GM18867 (cell line): ENCODE measurements around the gene TBL1X.
A peak's percentile ranks its signal among the peaks of the same experiment; 100 is the strongest.

Experiments
- ATAC-seq: cut with Tn5 transposase; IDR thresholded peaks from one replicate; pipeline ENCODE4 v1.9.1; 2021; ENCODE audit warnings: mild to moderate bottlenecking, moderate library complexity; ENCODE audit not compliant: unreplicated experiment

TBL1X gene

DNA sequence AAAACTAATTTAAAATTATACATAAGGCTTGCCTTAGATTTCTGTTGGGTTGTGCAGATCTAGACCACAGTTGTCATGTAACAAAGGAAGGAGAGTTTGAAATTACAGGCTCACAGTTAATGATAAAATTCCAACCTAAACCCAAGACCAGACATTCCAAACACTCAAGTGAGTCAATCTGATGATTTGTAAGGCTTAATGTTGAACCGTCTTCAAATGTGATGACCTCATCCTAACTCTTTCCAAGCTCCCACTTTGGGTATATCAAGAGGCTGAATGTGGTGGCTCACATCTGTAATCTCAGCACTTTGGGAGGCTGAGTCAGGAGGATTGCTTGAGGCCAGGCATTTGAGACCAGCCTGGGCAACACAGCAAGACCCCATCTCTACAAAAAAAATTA, 149.2 kb downstream of the TBL1X start:
- ATAC-seq, result no peak

DNA sequence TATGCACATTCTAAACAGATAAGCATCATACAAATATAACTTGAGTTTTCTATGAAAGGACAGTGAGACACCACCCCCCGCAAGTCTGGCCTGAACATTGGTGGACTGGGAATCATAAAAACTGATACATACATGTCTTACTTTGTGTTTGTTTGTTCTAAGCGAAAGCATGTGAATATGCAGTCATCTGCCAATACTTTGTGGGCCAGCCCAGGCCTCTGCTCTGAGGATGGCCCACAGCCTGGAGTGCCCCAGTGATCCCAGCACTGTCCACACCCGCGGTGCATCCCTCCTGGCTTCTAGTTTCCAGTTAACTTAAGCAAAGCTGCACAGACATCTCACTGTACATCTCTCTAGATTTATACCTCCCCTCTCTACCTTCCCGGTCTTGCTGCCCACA, 154.3 kb downstream of the TBL1X start:
- ATAC-seq, result no peak

DNA sequence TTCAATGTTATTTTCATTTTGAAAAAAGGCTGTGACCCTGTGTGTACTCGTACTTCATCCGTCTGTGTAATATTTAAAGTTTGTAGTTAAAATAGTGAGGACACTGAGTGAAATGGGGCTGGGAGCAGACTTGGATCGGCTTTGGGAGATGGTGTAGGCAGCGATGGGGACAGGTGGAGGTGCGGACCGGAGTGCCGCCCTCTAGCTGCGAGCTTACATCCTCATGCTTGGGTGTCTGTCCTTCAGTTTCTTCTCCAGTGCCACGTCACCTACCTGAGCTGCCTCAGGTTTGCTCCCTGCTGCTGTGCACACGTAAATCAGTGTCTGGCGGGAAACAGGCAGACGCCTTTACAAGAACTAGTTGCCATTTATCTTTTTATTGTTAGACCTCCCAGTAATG, 154.7 kb downstream of the TBL1X start:
- no peak for ATAC-seq

DNA sequence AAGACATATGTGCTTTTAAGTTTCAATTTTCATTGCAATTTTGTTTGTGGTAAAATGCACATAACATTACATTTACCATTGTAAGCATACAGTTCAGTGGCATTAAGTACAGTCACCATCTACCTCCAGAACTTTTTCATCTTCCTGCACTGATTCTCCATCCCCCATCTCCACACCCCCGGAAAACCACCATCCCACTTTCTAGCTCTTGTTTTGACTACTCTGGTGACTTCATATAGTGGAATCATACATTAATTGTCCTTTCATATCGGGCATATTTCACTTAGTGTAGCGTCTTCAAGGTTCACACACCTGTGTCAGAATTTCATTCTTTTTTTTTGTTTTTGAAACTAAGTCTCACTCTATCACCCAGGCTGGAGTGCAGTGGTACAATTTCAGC, 157.3 kb downstream of the TBL1X start:
- ATAC-seq, result no peak

DNA sequence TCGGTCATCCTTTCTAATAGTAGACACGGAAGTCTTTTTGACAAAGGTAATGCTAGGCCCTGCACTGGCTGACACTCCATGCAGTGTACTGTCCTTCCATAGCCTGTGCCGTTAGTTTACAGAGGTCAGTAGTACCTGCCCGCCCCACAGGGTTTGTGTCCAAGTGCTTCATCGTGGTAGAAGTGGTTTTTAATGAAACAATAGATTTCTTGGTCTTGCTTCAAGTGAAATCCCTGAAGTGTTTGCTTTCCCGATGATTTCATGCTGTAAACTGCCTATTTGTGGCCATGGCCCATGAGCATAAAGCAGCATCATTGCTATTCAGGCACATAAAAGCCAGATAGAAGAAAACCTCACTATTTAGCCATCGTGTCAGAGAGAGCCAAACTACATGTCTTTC, 161.5 kb downstream of the TBL1X start:
- no peak for ATAC-seq

DNA sequence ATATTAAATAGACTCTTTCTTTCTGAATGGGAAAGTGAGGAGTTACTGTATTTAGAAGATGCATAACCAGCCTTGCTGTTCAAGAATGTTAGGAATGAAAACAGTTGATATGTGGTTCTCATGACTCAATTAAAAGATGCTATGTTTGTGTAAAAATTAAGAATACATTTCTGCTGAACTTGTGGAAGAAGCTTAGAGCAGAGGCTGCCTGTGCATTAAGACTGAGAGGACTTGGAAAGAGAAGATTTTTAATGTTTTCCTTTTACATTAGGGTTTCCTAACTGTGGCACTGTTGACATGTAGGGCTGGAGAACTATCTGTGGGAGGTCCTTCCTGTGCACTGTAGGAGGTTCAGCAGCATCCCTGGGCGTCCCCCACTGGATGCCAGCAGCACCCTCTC, 163.1 kb downstream of the TBL1X start:
- no peak for ATAC-seq

DNA sequence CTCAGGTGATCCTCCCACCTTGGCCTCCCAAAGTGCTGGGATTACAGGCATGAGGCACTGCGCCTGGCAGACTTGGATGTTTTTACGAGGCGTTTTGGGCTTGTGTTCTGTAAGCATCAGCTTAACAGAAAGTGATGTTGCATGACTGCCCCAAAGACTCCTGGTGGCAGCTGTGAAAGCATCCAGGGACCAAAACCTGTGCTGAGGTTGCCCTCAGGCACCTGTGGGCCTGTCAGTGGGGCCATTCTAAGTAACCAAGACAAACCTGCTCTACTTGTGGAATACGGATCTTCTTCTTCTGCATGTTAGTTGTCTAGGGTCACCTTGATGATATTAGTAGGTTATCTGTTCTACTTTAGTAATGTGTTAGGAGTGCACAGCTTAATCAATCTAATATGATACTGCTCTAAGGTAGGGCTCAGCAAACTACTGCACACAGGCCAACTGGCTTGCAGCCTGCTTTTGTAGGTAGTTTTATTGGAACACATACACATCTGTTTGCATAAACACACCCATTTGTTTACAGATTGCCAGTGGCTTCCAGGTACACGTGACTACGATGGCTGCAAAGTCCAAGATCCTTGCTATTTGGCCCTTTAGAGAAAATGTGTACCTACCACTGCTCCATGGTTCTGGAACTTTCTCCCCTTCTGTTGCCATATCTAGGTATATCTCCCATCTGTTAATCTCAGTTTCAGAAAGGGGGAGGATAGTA, 164.1 kb downstream of the TBL1X start:
- no peak for ATAC-seq

DNA sequence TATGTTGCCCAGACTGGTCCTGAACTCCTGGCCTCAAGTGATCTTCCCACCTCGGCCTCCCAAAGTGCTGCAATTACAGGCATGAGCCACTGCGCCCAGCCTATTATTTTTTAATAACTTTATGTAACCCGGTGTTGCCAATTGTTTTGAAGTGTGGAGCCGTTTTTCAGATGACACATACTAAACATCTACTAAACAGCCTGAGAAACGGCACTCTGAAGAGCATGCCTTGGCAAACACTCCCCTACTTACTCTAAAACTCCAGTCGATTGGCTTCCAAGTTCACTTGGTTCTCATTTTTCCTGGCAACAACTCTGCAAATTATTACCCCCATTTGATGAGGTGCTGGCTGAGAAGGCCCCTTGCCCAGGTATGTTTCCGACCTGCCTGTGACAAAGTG, 169.7 kb downstream of the TBL1X start:
- no peak for ATAC-seq

DNA sequence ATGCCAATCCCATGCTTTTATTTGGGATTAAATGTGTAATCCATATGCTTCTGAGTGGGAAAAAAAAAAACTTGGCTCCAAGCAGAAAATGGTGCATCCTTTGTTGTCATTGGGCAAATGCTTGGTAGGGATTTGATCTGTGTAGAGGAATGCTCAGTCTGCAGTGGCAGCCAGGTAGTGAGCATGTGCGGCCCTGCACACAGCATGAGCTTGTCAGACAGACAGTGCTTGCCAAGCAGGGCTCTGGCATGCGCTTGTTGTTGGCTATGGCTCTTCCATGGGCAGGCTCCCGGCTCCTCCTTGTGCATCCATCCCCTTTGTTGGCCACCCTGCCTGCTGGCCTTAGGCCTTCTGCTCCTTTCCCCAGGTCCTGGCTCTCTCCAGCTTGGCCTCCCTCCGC, 170.5 kb downstream of the TBL1X start:
- ATAC-seq, result no peak

DNA sequence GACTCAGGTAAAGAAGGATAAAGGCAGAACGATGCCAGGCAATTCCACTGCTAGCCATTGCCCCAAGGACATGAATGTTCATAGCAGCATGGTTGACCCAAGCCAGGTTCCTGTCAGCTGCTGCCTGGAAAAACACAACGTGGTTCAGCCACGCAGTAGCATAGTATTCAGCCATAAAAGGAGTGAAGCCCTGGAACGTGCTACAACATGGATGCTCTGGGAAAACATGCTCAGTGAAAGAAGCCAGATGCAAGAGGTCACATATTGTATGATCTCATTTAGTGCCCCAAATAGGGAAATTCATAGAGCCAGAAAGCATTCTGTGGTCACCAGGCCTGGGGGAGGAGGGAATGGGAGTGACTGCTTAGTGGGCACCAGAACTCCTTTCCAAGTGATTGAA, 170.9 kb downstream of the TBL1X start:
- ATAC-seq, result no peak

DNA sequence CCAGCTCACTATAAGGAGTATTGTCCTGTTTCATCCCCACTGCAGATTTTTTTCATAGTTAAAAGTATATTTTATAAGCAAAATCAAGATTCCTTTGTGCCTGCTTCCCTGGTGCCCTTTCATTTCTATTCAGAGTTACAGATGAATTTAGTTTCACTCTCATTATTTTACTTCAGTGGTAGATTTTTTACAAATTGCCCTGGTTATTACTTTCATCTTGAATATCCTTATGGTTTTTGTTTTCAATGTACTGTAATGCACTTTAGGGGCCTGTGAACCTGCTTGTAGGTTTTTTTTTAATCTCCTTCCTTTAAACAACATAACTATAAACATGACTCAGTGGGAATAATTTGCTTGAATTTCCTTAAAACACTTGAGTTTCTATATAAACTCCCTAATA, 174.0 kb downstream of the TBL1X start:
- ATAC-seq, result no peak

DNA sequence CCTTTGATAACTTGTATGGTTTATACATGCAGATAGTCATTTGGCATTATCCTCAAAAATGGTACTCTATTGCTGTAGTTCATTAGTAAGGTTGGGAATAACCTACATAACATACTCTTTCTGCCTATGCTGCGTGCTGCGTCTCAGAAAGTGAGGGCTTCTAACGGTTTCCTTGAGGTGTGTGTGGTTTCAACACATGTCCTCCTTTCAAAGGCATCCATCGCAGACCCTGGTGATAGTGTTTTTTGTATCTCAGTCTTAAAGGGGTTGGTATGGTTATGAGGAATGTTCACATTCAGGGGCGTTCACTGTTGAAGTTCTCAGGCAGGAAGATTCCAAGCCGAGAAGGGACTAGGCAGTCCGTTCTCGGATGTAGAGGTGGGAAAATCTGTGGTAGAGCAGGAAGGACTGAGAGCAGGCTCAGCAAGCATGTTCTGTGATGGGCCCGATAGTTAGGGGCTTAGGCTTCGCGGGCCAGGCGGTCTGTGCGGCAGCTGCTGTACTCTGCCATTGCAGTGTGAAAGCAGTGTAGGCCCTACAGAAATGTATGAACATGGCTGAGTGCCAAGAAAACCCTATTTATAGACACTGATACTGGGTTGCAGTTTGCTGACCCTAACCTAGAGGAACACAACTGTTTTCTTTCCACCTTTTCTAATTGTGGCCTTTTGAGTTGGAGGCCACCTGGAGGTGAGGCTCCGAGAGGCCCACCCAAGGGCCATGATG, 177.6 kb downstream of the TBL1X start:
- ATAC-seq, result no peak

DNA sequence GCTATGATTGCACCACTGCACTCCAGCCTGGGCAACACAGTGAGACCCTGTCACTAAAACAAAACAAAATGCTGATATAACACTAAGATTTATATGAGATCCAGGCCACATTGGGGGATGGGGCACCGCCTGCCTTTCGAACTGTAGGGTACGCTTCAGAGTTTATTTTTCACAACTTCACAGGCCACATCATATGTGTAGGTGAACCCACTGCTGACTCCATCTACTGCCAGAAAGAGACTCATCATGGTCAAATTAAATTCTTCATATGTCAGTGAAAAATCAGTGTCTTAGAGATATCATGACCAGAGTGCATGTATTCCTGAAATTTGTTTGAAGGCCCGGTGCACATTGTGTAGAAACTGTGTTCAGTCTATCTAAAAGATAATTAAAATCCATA, 178.9 kb downstream of the TBL1X start:
- no peak for ATAC-seq

DNA sequence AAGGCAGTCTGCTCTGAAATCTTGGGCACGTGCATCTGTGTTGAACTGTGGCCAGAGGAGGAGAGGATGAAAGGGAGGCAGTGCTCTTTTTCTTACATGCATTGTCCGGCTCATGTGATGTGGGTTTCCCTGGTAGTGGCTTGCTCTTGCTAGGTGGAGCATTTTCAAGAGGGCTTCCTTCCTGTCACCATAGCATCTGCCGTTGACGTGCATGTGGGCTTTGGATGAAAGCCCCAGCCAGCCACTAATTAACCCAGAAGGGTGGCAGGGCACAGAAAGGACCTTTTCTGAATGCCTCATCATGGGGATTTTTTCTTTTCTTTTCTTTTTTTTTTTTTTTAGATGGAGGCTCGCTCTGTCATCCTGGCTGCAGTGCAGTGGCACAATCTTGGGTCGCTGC, 179.5 kb downstream of the TBL1X start:
- peak; percentile 68 for ATAC-seq

DNA sequence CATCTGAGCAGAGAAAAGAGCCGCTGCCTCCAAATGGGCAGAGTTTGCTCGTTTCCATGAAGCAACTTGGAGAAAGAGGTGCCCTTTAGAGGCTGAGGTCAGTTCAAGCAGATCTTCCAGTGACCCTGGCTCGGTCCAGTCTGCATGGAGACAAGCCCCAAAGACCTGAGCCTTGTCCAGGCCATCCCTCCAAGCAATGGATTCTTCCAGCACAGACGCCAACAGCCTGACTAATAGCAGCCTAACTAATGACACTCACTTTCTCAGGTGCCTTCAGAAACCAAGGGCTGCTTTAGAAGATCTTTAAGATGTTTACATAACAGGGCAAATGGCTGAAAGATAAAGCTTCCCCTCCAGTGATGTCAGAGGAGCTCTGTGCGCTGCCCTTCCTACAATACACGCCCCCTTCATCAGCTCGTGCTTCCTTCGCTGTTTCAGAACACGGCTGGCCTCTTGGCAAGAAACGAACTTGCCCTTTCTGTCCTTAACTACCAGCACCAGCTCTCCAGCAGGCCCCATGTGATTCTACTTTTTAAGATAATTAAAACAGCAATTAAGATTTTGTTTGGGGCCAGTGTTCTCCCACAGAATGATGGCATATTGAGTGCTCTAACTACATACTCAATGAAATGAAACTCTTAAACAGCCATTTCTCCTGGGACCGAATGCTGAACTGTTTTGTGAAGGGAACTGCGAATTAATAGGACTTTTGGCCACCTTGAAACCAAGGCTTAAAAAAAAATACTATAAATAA, 181.8 kb downstream of the TBL1X start:
- ATAC-seq, result no peak

DNA sequence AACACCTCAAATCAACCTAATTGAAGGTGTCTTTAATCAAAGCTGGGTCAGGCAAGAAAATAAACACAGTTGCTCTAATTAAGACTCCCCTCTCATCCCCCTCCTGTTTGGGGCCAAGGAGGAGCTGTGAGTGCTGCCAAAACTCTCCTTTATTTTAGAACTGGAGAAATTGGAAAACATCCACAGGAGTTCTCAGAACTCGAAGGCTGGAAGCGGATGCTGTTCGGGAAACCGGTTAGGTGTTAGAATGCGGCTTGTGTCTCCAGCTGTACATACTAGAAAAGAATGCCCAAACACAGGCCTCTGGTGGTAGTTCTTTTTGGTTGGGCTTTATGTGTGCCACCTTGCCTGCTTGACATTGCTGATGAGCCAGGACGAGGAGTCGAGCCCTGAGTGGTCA, 182.6 kb downstream of the TBL1X start:
- ATAC-seq, result no peak

DNA sequence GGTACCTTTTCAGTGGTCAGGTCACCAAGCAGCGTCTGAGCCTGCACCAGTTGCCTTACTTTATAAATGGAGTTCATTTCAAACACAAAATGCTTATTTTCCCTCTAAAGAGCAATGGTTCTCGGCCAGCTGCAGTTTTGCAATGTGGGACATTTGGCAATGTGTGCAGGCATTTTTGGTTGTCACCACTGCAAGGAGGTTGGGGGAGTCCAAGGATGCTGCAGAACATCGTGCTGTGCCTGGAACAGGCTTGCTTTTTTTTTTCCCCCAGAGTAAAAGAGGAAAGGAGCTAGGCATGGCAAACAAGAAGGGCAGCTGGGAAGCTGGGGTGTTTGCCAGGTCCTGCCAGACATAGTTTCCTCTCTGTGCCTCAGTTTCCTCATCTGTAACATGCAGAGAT, 185.2 kb downstream of the TBL1X start:
- no peak for ATAC-seq

DNA sequence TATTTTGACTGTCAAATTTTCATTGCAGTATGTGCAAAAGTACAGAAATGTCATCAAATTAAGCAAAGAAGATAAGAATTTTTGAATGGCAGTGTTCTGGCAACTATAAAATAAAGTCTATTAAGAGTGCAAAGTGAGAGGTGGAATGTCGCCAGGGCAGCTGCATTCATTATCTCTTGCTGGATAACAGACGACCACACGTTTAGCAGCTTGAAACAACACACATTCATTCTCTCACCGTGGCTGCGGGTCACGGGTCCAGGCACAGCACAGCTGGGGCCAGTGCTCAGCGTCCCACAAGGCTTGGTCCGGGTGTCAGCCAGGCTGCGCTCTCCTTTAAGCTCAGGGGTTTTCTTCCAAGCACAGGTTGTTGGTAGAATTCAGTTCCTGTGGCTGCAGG, 186.9 kb downstream of the TBL1X start:
- ATAC-seq, result no peak

DNA sequence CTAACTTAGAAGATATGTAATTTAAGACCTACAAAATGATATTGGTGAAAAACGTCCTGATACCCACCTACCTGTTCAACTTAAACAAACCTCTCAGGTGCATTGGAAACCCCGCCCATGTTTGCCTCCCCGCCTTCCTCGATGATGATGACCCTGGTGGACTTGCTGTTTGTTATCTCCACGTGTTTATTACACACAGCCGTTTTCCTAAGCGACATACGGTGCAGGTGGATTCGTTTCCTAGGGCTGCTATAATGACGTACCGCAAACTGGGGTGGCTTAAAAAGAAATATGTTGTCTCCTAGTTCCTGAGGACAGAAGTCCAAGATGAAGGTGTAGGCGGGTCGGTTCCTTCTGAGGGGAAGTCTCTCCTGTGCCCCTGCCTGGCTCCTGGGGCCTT, 190.1 kb downstream of the TBL1X start:
- ATAC-seq, result no peak

DNA sequence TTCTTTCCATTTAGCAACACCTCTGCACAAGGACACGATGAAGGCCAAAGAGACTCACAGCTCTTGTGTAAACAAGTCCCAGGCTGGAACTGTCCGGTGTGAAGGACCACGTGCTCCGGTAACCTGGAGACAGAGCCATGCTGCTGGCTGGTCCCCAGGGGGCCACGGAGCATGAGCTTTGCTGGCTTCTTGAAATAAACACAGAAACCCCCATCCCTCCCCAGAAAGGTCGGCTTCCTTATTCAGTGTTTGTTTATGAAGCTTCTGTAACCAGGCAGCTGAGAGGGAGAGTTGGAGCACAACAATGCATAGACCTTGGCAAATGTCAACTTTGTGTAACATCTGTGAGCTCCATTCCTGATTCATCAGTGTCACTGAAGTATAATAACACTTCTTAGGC, 191.4 kb downstream of the TBL1X start:
- ATAC-seq, result no peak

DNA sequence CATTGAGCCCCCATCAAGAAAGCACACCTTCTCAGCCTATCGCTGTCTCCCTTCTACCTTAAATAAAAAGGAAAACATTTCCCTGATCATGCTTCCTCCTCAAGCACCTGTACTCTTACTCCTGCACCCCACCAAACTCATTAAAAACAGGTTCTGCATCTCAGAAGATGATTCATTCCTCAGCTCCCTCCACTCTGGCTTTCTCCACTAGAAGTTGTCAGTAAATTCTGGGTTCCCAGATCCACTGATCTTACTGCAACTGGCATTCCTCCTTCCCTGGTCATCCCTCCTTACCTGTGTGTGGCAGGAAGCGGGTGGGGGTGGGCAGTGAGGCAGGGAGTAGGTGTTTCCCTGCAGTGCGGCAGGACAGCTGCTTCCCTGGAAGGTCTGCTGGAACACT, 192.0 kb downstream of the TBL1X start:
- no peak for ATAC-seq

DNA sequence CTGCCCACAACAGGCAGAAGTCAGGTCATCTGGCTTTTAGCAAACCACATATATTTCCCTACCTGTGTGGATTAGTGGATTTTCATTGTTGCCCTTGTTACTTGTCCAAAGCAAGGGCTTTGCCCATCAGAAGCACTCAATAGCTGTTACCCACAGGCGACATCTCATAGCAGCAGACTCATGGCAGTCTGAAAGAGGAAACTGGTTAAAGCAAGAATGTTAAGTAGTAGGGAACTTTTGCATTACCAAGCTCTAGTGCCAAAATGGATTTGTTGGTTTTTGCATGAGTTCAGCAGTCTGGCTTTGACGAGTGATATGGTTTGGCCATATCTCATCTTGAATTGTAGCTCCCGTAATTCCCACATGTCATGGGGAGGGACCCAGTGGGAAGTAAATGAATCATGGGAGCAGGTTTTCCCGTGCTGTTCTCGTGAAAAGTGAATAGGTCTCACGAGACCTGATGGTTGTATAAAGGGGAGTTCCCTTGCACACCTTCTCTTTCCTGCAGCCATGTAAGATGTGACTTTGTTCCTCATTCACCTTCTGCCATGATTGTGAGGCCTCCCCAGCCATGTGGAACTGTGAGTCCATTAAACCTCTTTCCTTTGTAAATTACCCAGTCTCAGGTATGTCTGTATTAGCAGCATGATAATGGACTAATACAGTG, 192.9 kb downstream of the TBL1X start:
- ATAC-seq, result no peak
